DMS114 treated with DMSO at 0.1 percent for 48 hours (cell line): ENCODE data around the gene PDCL3.

Experiments used
- DNase-seq: peaks from one replicate; lab custom pipeline; 2025; ENCODE audit not compliant: unreplicated experiment; lab: John Stamatoyannopoulos, UW

Gene PDCL3

DNA sequence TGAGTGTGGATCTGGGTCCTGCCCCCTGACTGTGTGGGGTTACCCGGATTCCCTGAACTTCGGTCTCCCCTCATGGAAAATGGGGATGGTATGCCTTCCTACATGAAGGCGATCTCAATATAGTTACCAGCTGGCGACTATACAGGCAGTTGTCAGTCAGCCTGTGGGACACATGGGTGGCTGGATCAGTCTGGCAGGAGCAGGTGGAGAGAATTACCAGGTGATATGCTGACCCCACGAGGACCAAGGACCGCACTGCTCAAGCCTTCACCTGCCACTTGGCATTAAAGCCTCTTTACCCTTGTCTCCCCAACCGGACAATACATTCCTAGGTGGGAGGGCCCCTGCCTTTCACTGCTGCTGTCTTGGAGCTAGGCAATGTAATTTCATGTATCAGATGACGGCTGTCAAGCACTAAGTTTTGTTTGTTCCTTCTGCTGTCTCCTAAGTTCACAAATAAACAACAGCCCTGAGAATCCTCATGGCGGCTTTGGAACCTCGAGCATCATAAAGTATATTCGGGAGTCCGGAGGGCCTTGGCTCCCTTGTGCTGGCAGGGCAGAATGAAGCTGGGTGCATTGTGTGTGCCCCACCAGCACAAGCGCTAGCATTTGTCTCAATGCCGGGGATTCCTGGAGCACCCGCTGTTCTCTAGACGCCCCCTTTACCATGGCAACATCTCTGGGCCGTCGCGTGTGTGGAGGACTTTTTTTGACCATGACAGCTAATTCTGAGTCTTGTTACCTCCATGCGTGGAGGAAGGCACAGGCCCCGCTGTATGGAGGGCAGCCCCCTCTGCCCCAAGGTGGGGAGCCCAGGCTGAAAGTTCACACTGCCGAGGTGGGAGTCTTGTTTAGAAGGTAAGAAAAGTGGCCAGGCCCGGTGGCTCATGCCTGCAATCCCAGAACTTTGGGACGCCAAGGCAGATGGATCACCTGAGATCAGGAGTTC, 48.6 kb downstream of the PDCL3 start:
- no peak for DNase-seq

DNA sequence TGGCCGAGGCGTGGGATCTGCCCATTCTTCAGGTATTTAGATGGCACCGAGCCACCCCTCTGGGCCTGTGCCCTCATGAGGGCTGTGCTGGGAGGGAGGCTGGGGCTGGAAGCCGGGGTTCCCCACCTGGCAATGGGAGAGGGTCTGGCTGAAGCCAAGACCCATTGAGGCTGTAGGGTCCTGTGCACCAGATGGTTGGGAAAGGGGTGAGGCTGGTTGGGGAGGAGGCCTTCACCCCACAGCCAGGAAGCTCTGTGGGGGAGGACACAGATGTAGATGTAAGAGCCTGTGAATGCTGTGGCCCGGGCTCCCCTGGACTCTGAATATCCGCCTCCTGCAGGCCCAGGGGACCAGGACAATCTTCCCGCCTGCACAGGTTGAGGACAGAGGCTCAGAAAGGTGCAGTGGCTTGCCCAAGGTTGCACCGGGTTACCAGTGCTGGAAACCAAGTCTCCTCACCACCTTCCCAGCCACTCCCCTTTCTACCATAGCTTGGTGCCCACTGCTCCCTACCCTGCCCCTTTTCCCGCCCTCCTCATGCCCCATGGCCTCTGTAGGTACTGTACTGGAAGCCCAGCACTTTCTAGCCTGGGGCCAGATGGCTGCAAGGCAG, 49.7 kb downstream of the PDCL3 start:
- DNase-seq = no peak

GRCh38 chr2:100613719-100614118, 50.9 kb downstream of the PDCL3 start:
- DNase-seq = no peak

GRCh38 chr2:100614455-100615000, 51.7 kb downstream of the PDCL3 start:
- no peak for DNase-seq

DNA sequence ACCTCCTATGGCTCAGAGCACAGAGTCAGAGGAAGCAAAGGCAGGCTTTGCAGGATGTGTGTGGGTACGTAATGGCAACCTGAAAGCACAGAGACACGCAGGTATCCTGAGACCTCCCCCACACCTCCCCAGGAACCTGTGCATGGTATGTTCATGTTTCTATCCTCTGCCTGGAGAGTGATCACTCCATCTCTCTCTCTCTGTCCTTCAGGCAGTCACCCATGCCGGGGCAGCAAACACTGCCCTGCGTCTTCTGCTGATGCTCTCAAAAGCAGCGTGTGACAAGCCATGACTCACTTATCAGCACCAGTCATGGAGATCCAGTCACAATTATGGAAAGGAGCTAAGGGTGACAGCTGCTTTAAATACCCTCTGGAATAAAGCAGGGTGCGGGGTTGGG, 52.7 kb downstream of the PDCL3 start:
- DNase-seq = no peak

DNA sequence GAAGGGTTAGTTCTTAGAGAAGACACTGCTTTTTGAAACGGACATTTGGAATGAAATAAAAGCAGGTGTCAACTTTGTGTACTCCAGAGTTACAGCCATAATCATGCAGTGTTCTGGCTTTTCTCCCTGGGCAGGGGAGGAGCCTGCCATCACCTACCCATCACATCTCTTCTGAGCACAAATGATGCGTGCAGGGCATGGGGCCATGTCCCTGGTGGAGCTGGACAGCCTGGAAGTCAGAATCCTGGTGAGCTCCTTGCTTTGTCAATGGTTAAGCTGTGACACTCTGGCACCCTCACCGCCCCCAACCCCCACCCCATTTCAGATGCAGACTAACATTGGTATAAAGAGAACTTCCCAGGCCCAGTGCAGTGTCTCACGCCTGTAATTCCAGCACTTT, 53.1 kb downstream of the PDCL3 start:
- DNase-seq = no peak

GRCh38 chr2:100616841-100617390, 54.1 kb downstream of the PDCL3 start:
- no peak for DNase-seq

GRCh38 chr2:100619951-100620350, 57.2 kb downstream of the PDCL3 start:
- no peak for DNase-seq

GRCh38 chr2:100620481-100620880, 57.7 kb downstream of the PDCL3 start:
- DNase-seq = no peak

GRCh38 chr2:100621371-100621951, 58.7 kb downstream of the PDCL3 start:
- DNase-seq = no peak

DNA sequence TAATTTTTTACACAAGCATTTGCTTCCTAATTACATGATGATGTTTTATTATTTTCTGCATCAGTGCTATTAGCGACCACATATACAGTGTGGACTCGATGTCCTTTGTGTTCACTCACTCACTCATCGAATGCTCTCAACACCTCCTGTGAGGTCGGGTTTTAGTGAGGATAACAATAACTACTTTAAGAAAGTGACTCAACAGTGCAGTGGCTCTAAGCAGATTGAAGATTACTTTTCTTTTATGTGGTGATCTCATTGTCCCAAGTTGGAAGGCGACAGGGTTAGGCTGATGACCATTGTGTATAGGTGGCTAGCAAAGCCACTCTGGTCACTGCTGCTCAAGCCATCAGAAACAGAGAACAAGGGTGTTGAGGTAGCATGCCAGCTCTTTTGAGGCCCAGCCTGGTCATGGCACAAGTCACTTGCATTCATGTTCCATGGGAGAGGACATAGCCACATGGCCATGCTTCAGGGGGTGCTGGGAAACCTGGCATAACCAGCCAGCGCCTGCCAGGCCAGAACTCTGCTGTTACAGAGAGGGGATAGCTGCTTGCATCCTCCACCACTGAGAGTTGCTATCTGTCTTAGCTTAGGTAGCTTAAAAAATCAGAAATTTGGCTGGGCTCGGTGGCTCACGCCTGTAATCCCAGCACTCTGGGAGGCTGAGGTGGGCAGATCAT, 60.4 kb downstream of the PDCL3 start:
- no peak for DNase-seq

GRCh38 chr2:100623930-100624329, 61.1 kb downstream of the PDCL3 start:
- no peak for DNase-seq

- DNase-seq = no peak
Observed at GRCh38 chr2:100624536-100624935, 61.7 kb downstream of the PDCL3 start.

DNA sequence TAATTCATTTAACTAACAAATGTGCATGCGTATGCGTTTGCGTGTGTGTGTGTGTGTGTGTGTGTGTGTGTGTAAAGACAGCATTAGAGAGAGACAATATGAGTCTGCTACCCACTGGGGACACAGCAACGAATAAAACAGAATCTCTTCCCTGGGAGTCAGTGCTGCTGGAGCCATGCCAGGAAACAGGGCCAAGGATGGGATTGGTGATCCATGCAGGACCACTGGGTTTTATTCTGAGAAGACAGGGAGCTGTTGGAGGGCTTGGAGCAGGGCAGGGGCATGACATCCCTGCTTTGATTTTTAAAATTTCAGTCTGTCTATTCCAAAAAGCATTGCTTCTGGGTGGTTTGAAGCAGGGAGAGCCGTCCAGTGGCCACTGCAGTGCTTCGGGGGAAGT, 62.9 kb downstream of the PDCL3 start:
- DNase-seq = no peak
